NCI-H526 treated with DMSO at 0.1 percent for 48 hours (cell line): ENCODE measurements around the gene SLC16A14.

Experiments used
- DNase-seq: peaks from one replicate; lab custom pipeline; 2025; lab: John Stamatoyannopoulos, UW

SLC16A14 gene

DNA sequence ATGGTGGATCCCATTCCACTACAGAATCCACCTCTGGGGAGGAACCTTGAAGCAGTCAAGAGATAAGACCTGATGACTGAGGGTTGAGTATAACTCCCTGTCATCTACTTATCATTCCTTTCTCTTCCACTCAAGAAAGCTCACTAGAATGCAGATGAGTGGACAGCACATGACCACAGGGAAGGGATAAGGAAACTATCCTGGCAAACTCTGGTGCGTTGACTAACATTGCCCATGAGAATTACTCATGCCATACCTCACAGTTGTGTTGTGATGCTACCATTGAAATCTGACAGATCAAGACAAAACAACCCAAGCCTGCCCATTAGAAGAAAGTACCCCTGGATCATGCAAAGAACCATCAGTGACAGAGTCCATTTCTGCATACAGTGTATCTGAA lies 26.5 kb downstream of the SLC16A14 start:
- no peak for DNase-seq

DNA sequence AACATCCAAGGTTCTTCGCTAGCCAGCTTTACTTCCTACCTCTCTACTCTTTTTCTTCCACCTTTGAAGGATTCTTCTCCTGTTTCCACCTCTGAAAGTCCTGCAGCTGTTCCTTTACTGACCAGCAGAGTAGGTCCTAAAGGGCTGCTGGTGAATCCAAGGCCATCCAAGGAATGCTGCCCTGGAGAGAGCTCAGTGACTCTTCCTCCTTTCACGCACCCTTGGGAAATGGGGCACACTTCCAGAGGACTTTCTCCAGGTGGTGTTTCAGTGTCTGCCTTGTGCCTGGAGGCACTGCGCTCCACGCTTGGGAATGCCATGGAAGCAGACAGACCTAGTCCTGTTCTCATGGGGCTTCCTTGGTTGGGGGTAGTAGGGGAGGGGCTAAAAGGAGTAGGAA lies 45.4 kb downstream of the SLC16A14 start:
- no peak for DNase-seq

DNA sequence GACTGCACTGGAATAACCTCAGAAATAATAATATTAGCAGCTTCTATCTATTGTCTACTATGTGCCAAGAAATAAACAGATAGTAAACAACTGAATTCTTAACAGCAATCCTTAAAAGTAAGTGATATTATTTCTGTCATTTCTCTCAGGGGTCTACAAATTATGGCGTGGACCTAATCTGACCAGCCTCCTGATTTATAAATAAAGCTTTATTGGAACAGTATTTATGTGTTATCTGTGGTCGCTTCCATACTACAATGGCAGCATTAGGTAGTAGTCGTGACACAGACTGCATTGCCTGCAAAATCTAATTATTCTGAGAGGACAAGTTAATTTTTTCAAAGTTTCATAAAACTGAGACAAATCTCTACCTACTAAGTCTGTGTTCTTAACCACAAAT lies 49.0 kb downstream of the SLC16A14 start:
- DNase-seq, result no peak

DNA sequence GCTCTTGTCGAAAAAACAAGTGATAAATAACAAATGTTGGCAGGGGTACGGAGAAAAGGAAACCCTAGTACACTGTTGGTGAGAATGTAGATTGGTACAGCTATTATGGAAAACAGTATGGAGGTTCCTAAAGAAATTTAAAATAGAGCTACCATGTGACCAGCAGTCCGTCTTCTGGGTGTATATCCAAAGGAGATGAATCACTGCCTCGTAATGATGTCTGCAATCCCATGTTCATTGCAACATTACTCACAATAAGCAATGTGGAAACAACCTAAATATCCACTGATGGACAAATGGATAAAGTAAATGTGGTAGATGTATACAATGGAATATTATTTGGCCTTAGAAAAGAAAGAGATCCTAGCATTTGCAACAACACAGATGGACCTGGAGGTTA lies 50.6 kb downstream of the SLC16A14 start:
- no peak for DNase-seq

DNA sequence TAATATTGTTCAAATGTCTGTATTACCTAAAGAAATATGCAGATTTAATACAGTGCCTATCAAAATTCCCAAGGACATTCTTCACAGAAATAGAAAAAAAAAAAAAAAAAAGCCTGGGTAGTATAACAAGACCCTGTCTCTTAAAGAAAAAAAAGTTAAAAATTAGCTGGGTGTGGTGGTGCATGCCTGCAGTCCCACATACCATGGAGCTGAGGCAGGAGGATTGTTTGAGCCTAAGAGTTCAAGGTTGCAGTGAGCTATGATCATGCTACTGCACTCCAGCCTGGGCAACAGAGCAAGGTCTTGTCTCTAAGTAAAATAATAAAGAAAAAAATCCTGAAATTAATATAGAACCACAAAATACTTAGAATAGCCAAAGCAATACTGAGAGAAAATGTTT lies 51.9 kb downstream of the SLC16A14 start:
- DNase-seq, result no peak

DNA sequence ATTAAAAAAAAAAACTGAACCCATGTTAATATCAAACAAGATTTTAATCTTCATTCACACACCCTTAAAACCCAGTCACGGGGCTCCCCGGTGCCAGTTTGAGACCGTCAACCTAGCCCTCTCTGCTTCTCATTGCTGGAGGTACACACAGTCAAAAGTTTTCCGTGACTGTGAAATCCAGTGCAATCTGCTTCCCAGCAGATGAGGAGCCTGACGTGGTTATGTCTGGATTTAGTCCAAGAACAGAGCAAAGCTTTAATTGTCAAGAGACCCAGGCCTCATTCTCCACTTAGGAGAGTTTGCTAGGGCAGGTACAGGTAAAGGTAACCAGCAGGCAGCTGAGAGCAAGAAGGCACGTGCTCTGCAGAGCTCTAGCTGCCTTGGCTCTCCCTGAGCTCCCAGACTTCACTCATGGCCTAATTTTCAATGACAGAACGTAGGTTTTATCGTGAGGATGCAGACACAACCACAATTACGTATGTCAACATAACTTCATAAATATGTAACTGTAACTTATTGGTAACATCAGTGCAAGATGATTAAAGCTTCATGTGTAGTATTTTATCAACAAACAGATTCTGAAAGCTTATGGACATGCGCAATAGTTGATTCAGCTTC lies 56.3 kb downstream of the SLC16A14 start:
- no peak for DNase-seq

DNA sequence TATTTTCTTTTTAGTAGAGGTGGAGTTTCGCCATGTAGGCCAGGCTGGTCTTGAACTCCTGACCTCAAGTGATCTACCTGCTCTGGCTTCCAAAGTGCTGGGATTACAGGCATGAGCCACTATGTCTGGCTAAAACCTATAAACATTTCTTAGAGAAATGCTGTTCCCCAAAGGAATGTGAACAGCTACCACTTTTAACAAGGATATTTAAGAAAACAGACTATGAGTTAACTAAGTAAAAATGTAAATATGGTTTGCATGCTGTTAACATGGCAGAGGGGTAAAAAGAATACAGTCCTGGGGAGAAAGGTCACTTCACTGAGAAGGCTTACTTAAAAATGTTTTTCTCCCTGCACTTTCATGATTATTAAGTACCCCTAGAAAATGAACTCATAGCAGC lies 57.1 kb downstream of the SLC16A14 start:
- DNase-seq, result no peak

DNA sequence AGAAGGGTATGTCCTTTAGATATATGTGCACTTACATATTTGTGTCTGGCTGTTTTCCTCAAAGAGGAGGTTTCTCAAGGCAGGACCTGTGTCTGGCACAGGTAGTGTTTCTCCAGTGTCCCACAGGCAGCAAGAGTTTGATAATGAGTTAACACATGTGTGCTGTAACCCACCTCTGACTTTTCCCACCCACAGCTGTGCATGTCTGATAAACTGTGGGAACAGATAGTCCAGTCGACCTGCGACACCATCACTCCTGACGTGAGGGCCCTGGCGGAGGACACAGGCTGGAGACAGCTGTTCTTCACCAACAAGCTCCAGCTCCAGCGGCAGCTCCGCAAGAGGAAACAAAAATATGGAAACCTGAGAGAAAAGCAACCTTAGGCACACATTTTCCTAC lies 58.2 kb downstream of the SLC16A14 start:
- DNase-seq, result no peak

DNA sequence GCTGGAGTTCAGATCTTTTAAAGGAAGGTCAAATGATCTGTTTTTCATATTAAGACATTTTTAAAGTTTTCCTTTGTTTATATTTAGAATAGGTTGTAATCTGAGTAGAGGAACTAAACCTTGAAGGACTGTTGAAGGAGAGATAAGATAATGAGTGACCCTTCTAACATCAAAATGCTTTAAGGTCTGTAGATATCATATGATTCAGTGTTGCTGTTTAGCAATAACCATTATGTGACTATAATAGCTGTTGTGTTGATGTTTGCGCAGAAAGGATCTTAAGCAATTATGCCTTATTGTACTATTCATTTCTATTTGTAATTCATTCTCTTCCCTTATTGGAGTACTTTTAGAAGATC lies 60.0 kb downstream of the SLC16A14 start:
- DNase-seq, result no peak

DNA sequence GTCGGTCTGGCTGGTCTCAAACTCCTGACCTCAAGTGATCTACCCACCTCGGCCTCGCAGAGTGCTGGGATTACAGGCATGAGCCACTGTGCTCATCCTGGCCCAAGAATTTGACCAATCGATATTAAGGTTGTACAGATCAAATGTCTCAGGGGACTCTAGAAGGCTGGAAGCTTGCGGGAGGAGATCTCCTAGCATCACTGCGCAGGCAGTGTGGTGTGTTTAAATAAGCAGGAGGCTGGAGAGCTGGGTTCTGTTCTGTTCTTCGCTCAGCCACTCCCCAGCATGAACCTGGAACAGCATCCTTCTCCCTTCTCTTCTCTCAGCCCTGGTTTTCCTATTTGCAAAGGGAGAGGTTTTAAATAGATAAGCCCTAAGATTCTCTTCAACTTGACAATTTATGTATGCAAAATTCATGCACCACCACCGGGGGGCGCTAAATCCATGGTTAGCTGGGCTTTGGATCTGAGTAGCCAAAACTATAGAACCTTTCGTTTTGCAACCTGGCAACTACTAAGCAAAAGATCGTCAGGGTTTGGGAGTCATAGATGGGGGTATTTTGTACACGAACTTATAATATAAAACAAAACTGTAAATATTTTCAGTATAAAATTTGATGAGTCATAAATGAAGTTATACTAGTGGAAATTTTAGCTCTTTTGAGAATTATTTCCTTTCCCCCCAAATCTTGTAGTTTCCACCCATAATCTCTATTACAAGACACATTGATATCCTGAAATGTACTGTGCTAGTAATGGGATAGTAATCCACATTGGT lies 60.6 kb downstream of the SLC16A14 start:
- DNase-seq, result peak; percentile 13

DNA sequence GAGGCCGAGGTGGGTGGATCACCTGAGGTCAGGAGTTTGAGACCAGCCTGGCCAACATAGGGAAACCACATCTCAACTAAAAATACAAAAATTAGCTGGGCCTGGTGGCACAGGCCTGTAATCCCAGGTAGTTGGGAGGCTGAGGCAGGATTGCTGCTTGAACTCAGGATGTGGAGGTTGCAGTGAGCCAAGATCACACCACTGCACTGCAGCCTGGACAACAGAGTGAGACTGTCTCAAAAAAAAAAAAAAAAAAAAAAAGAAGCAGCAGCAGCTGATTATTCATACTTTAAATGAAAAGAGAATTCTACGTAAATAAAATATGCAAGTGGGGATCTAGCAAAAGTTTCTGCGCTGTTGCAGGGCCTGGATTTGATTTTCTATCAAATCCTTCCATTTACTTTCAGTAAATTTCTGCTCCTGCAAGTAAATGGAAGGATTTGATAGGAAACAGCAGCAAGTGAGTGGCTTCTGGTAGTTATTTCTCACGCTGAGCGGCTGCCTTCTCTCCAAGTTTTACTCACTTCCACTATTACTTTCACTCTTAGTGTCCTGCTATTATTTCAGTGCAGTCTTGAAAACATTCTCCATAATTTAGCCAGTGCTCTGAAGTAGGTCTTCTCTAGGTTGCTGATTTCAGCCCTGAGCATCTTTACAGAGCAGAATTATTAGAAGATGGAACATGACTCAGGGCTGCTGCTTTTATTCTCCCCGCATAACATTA lies 68.4 kb downstream of the SLC16A14 start:
- no peak for DNase-seq

DNA sequence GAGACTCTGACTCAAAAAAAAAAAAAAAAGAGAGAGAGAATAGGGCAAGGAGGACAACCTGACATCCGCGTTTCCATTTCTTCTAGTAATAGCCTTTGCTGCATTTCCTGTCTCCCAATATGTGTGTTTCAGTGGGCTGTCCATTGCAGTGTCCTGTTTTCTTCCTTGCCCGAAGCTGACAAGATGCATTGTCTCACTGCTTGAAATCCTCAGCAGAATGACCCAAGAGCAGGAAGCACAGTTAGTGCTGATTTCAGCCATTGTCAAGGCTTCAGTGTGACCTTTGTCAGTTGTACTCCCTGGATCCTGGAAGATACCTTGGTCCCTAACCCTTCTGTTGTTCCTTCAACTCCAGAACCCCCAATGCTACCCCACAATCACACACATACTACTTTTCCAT lies 71.2 kb downstream of the SLC16A14 start:
- DNase-seq, result no peak

DNA sequence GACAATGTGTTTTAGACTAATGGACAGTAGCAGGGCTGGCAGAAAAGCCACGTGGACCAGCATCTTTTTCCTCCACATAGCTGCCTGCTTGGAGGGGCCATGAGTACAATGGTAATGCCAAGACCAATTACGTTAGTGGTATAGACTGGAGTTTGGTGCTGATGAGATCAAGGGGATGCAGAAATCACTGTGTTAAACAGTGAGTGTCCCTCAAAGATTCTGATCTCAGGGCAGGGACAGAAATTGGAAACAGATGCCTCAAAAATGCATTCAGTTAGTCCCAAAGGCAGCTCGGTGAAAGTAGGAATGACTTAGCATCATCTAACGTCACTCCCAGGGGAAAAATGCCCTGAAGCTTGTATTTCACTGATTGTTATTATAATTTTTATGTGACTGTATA lies 72.4 kb downstream of the SLC16A14 start:
- DNase-seq, result no peak

DNA sequence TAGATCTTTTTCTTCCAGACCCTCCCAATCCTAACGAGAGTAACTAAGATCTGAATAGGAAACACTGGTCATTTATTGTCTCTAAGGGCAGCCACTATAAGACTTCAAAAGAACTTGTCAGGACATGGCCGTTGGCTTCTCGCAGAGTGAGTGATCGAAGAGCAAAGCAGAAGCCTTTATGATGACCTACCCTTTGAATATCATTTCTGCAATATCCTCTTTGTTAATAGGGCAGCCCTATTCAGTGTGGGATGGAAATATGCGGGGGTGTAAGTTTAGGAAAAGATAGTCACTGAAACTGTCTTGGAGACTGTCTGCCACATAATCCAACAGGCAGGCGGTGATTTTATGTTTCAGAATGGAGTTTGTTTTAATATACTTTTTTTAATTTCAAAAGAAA lies 75.5 kb downstream of the SLC16A14 start:
- no peak for DNase-seq
